Measurements from ENCODE around the gene SPEM3. TPM values are rescaled to one million over a fixed set of nuclear protein-coding genes. Genes with fewer than 3 reads are reported as not detected.
"Not testable (repeated sequence)": the region's sequence is repeated elsewhere in the genome, so short reads cannot be mapped to it uniquely, and the experiment has no call there.

Gene SPEM3
- total and polyA plus RNA-seq, 3 experiments from 2014 or later = not detected

- POLR2A ChIA-PET = interaction anchor here (0.8 kb wide), 1 partner anchor 18 kb away, joined by 3 read pairs; no protein-coding TSS in a partner anchor
- CTCF ChIA-PET = interaction anchor here (0.8 kb wide), 1 partner anchor 30 kb away, joined by 3 read pairs; no protein-coding TSS in a partner anchor
Observed at GRCh38 chr17:7466318-7466638, 37.6 kb downstream of the SPEM3 start.

GRCh38 chr17:7466639-7467341 lies 38.1 kb downstream of the SPEM3 start:
- POLR2A ChIA-PET = interaction anchor here (0.6 to 1.5 kb wide), 3 partner anchors 10 to 18 kb away, joined by 3 read pairs; no protein-coding TSS in a partner anchor
- peaks cover 6 to 32% (median 14%) of the 10 kb centered on the region in 3 donors for H3K4me1 Mint-ChIP-seq
- peak overlapping the region in 4 of 8 donors; percentile 23 to 88 (median 50) for H3K27ac Mint-ChIP-seq

More at GRCh38 chr17:7466318-7466638, 37.6 kb downstream of the SPEM3 start:
- DNase-seq = no peak
- Mint-ChIP-seq H3K4me3 (no peak overlapping the region), H3K27ac (no peak overlapping the region), H3K4me1 (peaks cover 1 to 27% (median 9%) of the 10 kb centered on the region in 3 donors), H3K36me3 (peaks cover 0 to 54% (median 3%) of the 10 kb centered on the region in 3 donors), H3K27me3 (no peaks in the 10 kb centered on the region), H3K9me3 (no peaks in the 10 kb centered on the region)
- Histone ChIP-seq H3K27me3 (ENCODE audit: insufficient read depth, low read length, poor library complexity, severe bottlenecking) (no peaks in the 10 kb centered on the region), H3K4me3 (ENCODE audit: low read length) (no peak overlapping the region), H3K27ac (ENCODE audit: low read depth, low read length) (no peak overlapping the region), H3K36me3 (ENCODE audit: insufficient read depth, low read length) (no peaks in the 10 kb centered on the region), H3K4me1 (ENCODE audit: insufficient read depth, low read length) (peaks cover under 1% of the 10 kb centered on the region), H3K9me3 (ENCODE audit: low read length) (no peaks in the 10 kb centered on the region)

GRCh38 chr17:7467498-7467897 lies 38.8 kb downstream of the SPEM3 start:
- H3K27me3 Mint-ChIP-seq = no peaks in the 10 kb centered on the region
- Histone ChIP-seq H3K4me3 (ENCODE audit: low read length) (no peak overlapping the region), H3K36me3 (ENCODE audit: insufficient read depth, low read length) (no peaks in the 10 kb centered on the region), H3K4me1 (ENCODE audit: insufficient read depth, low read length) (peaks cover 8% of the 10 kb centered on the region), H3K27ac (ENCODE audit: low read depth, low read length) (no peak overlapping the region), H3K27me3 (ENCODE audit: insufficient read depth, low read length, poor library complexity, severe bottlenecking) (no peaks in the 10 kb centered on the region), H3K9me3 (ENCODE audit: low read length) (no peaks in the 10 kb centered on the region)
- peaks cover 10 to 38% (median 17%) of the 10 kb centered on the region in 3 donors for H3K4me1 Mint-ChIP-seq
- ChIA-PET POLR2A (interaction anchor here (0.6 to 1.5 kb wide), 2 partner anchors 10 to 15 kb away, joined by 3 read pairs; no protein-coding TSS in a partner anchor), CTCF (interaction anchor here (1.9 kb wide), 1 partner anchor 31 kb away, joined by 4 read pairs; no protein-coding TSS in a partner anchor)
- H3K4me3 Mint-ChIP-seq = no peak overlapping the region
- H3K27ac Mint-ChIP-seq = peak overlapping the region in 2 of 8 donors; percentile 32 to 88
- no peaks in the 10 kb centered on the region for H3K9me3 Mint-ChIP-seq
- no peak for DNase-seq
- H3K36me3 Mint-ChIP-seq = peaks cover 0 to 47% (median 1%) of the 10 kb centered on the region in 3 donors

More at GRCh38 chr17:7466639-7467341, 38.1 kb downstream of the SPEM3 start:
- Histone ChIP-seq H3K9me3 (ENCODE audit: low read length) (no peaks in the 10 kb centered on the region), H3K36me3 (ENCODE audit: insufficient read depth, low read length) (no peaks in the 10 kb centered on the region), H3K27ac (ENCODE audit: low read depth, low read length) (no peak overlapping the region), H3K4me1 (ENCODE audit: insufficient read depth, low read length) (peaks cover 6% of the 10 kb centered on the region), H3K27me3 (ENCODE audit: insufficient read depth, low read length, poor library complexity, severe bottlenecking) (no peaks in the 10 kb centered on the region), H3K4me3 (ENCODE audit: low read length) (no peak overlapping the region)
- Mint-ChIP-seq H3K36me3 (peaks cover 0 to 51% (median 1%) of the 10 kb centered on the region in 3 donors), H3K27me3 (no peaks in the 10 kb centered on the region), H3K4me3 (no peak overlapping the region), H3K9me3 (no peaks in the 10 kb centered on the region)
- DNase-seq = no peak
- CTCF ChIA-PET = interaction anchor here (0.5 to 0.8 kb wide), 2 partner anchors 30 to 124 kb away, joined by 3 read pairs; no protein-coding TSS in a partner anchor

- DNase-seq = no peak
- POLR2A ChIA-PET = interaction anchor here (1.5 kb wide), 1 partner anchor 9 kb away, joined by 3 read pairs; no protein-coding TSS in a partner anchor
- peaks cover 0 to 41% (median 1%) of the 10 kb centered on the region in 3 donors for H3K36me3 Mint-ChIP-seq
- H3K4me1 Mint-ChIP-seq = peaks cover 10 to 43% (median 17%) of the 10 kb centered on the region in 3 donors
- CTCF ChIA-PET = interaction anchor here (1.9 kb wide), 1 partner anchor 32 kb away, joined by 4 read pairs; no protein-coding TSS in a partner anchor
- Histone ChIP-seq H3K27me3 (ENCODE audit: insufficient read depth, low read length, poor library complexity, severe bottlenecking) (no peaks in the 10 kb centered on the region), H3K36me3 (ENCODE audit: insufficient read depth, low read length) (no peaks in the 10 kb centered on the region), H3K27ac (ENCODE audit: low read depth, low read length) (no peak overlapping the region), H3K9me3 (ENCODE audit: low read length) (no peaks in the 10 kb centered on the region), H3K4me3 (ENCODE audit: low read length) (no peak overlapping the region), H3K4me1 (ENCODE audit: insufficient read depth, low read length) (peaks cover 8% of the 10 kb centered on the region)
- H3K27me3 Mint-ChIP-seq = no peaks in the 10 kb centered on the region
- peak overlapping the region in 1 of 8 donors; percentile 66 for H3K27ac Mint-ChIP-seq
- H3K4me3 Mint-ChIP-seq = no peak overlapping the region
- no peaks in the 10 kb centered on the region for H3K9me3 Mint-ChIP-seq
Observed at GRCh38 chr17:7468290-7468689, 39.6 kb downstream of the SPEM3 start.

GRCh38 chr17:7468804-7469389 lies 40.2 kb downstream of the SPEM3 start:
- Mint-ChIP-seq H3K4me1 (peaks cover 10 to 49% (median 19%) of the 10 kb centered on the region in 3 donors), H3K27ac (no peak overlapping the region), H3K9me3 (no peaks in the 10 kb centered on the region), H3K4me3 (no peak overlapping the region), H3K36me3 (peaks cover 0 to 35% (median 0%) of the 10 kb centered on the region in 3 donors), H3K27me3 (no peaks in the 10 kb centered on the region)
- Histone ChIP-seq H3K4me1 (ENCODE audit: insufficient read depth, low read length) (peaks cover 8% of the 10 kb centered on the region), H3K27me3 (ENCODE audit: insufficient read depth, low read length, poor library complexity, severe bottlenecking) (no peaks in the 10 kb centered on the region), H3K9me3 (ENCODE audit: low read length) (no peaks in the 10 kb centered on the region), H3K4me3 (ENCODE audit: low read length) (no peak overlapping the region), H3K36me3 (ENCODE audit: insufficient read depth, low read length) (no peaks in the 10 kb centered on the region), H3K27ac (ENCODE audit: low read depth, low read length) (no peak overlapping the region)
- DNase-seq = no peak
- CTCF ChIA-PET = interaction anchor here (1.0 to 1.9 kb wide), 2 partner anchors 10 to 32 kb away, joined by 3 to 4 read pairs; no protein-coding TSS in a partner anchor
- POLR2A ChIA-PET = no interaction called here

GRCh38 chr17:7469843-7470242 lies 41.2 kb downstream of the SPEM3 start:
- H3K27me3 ChIP-seq (ENCODE audit: insufficient read depth, low read length, poor library complexity, severe bottlenecking); H3K9me3 Mint-ChIP-seq; POLR2A ChIA-PET; H3K4me3 ChIP-seq (ENCODE audit: low read length); H3K9me3 ChIP-seq (ENCODE audit: low read length); H3K4me3 Mint-ChIP-seq; H3K36me3 ChIP-seq (ENCODE audit: insufficient read depth, low read length); H3K27me3 Mint-ChIP-seq; H3K4me1 ChIP-seq (ENCODE audit: insufficient read depth, low read length); DNase-seq; H3K27ac ChIP-seq (ENCODE audit: low read depth, low read length): not testable (repeated sequence)
- Mint-ChIP-seq H3K36me3 (peaks cover 0 to 32% (median 0%) of the 10 kb centered on the region in 3 donors), H3K4me1 (peaks cover 10 to 56% (median 19%) of the 10 kb centered on the region in 3 donors), H3K27ac (peak overlapping the region in 1 of 8 donors; percentile 36)
- CTCF ChIA-PET = interaction anchor here (1.2 to 2.1 kb wide), 2 partner anchors 13 to 33 kb away, joined by 3 to 8 read pairs; no protein-coding TSS in a partner anchor

GRCh38 chr17:7470457-7470973 lies 41.9 kb downstream of the SPEM3 start:
- H3K9me3 Mint-ChIP-seq; H3K27ac ChIP-seq (ENCODE audit: low read depth, low read length); H3K4me1 ChIP-seq (ENCODE audit: insufficient read depth, low read length); H3K4me3 Mint-ChIP-seq; POLR2A ChIA-PET; H3K27me3 ChIP-seq (ENCODE audit: insufficient read depth, low read length, poor library complexity, severe bottlenecking); H3K27me3 Mint-ChIP-seq; DNase-seq; H3K4me3 ChIP-seq (ENCODE audit: low read length); H3K36me3 ChIP-seq (ENCODE audit: insufficient read depth, low read length); H3K9me3 ChIP-seq (ENCODE audit: low read length): not testable (repeated sequence)
- H3K4me1 Mint-ChIP-seq = peaks cover 10 to 61% (median 19%) of the 10 kb centered on the region in 3 donors
- H3K27ac Mint-ChIP-seq = peak overlapping the region in 3 of 8 donors; percentile 45 to 56 (median 50)
- CTCF ChIA-PET = interaction anchor here (1.2 to 2.1 kb wide), 2 partner anchors 14 to 34 kb away, joined by 3 to 8 read pairs; no protein-coding TSS in a partner anchor
- H3K36me3 Mint-ChIP-seq = peaks cover 0 to 30% (median 0%) of the 10 kb centered on the region in 3 donors

Measured in CD8-positive, alpha-beta memory T cell (primary cell).